HG03442 (cell line): ENCODE data around the gene COL21A1.

Experiments
- ATAC-seq: cut with Tn5 transposase; IDR thresholded peaks from one replicate; pipeline ENCODE4 v1.9.1; 2021; ENCODE audit warnings: mild to moderate bottlenecking, moderate library complexity; ENCODE audit not compliant: unreplicated experiment

The COL21A1 gene

DNA sequence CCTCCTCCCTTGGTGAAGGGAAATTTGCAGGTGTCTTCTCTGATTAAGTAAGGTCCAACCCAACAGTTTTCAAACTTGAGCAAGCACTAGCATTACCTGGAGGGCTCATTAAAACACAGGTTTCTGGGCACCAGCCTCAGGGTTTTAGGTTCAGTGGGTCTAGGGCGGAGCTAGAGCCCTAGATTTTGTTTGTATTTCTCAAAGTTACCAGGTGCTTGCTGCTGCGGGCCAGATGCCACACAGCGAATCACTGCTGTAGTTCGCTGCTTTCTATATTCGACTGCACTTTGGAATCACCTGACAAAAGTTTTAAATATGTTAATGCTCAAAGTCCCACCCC is 869 bp downstream of the COL21A1 start:
- no peak for ATAC-seq

DNA sequence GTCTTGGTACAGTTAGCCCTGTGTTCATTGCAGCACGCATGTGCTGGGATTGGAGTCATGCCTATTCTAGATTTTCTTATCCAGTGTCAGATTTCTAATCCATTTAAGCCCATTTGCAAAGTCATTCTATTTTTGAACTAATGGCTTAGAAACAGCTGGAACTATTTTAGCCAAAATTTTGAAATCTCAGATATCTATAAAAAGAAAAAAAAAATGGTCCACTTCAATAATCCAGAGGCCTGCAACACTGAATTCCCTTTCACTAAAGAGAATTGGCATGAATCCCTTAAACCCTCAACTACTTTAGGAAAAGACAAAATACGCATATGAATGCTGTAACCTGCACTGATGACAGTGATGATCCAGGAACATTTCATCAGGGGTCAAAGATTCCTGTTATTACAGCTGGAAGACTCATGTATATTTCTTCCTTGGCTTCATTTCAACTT is 1.5 kb downstream of the COL21A1 start:
- no peak for ATAC-seq

DNA sequence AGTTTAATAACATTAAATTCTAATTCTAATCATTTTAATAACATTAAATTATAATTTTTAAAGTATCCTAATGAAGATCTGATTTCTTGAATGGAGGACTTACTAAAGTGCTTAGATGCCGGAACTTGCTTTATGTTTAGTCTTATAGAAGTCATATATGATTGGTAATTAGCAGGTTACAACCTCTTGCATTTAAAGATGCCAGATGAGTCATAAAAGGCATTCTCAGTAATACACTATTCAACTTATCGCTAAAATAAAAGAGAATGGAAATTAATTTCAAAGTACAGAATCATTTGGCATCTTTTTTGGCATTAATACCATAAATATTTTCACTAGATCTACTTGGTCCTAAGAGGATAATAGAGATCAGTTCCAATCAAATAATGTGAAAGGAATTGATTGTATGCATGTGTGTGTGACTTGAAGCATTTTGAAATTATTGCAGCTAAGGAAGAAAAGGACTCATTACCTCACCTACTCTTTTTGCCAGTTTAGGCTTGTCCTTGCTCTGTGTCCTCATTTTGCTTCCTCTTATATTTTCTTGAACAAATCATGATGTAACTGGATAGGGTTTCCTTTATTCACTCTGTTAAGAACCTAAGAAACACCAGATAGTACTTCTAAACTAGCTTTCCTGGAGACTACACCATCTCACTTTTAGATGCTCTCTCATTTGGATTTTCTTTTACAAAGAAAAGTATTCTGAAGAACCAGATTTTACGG is 2.7 kb downstream of the COL21A1 start:
- ATAC-seq = no peak

DNA sequence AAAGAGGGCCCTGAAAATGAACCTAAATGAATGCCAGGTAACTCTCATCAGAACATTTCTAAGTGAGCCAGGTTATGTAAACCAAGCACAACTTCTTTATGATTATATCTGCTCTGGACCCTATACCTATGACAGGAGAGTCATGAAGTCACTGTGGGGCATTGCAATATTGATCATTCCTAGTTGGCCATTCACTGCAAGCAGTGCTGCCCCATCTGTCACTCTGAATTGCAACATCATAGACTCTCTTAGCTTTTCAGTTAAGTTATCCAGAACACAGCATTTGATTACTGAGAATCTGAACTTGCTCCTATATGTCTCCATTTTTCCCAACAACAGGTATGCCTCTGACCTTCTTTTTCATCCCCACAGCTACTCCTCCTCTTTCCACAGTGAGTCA is 3.3 kb downstream of the COL21A1 start:
- ATAC-seq = no peak

DNA sequence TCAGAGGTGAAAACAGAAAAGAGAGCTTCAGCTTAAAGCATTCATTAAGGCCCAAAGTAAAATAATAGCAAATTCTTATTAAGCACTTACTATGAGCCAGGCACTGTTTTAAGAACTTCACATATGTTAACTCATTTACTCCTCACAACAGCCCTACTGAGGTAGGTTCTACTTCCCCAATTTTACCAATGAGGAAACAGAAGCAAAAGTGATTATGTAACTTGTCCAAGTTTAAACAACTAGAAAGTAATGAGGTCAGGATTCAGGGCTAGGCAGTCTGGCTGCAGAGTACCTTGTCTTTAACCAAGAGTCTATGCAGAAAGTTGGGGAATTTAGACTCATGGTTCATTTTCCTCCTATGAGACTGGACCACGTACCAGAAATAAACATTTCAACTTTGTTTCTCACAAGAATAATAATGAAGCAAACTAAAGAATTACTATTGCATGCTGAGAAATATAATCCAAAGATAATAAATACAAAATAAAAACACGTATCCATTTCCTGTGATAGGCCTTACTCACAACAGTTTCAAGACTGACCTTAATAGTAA is 3.8 kb downstream of the COL21A1 start:
- no peak for ATAC-seq

DNA sequence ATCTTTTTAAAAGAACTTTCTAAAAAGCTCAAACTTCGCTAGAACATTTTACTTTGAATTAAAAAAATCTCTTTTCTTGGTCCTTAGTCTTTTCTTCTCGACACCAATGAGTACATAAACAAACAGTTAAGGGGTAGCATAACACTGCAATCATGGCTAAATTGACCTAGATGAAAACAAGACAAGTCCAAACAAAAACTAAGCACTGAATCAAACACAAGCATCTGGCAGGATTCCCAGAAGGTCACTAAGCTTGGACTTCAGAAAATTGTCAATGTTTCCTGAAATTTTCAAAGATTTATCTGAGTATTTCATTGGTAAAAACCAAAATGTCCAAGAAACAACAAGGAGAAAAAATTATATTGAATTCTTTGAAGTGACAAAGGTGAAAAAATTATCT is 5.0 kb downstream of the COL21A1 start:
- no peak for ATAC-seq

DNA sequence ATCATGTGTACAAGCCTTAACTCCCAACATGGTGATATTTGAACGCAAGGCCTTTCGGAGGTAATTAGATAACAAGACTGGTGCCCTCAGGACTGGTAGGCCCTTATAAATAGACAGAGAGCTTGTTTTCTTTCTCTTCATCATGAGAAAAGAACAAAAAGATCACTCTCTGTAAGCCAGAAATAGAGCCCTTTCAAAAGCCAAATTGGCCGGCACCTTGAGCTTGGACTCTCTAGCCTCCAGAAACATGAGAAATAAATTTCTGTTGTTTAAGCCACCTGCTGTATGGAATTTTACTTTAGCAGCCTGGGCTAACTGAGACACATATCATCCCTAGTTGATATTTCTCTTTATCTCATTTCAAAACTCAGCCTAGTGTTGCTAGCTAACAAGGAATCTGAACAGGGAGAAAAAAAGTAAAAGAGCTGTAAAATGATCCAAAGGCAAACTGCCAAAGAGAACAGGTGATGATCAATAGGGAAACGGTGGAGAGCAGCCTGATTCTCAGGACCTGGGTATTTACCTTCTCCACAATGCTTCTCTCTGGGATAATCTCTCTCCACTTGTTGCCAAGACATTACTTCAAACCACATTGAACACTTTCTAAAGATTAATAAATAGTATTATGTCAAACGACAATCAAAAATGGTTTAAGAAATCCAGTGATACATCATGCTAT is 6.1 kb downstream of the COL21A1 start:
- ATAC-seq = no peak

DNA sequence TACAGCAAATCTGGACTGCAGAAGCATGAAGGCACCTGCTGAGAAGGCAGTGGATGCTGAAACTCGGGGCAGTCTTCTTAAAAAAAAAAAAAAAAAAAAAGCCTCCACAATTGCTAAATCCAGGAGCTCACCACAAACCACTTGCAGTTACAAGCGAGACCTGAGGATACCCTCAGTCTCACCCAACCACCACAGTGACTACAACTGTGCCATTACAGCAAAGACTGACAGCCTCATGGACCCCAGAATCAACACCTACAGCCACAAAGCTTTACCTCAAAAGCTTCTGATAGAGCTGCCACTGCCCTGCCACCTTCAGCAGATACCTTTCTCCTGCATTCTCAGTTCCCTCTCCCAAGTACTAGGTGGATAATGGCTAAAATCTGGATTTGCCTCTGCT is 9.0 kb downstream of the COL21A1 start:
- ATAC-seq = no peak

DNA sequence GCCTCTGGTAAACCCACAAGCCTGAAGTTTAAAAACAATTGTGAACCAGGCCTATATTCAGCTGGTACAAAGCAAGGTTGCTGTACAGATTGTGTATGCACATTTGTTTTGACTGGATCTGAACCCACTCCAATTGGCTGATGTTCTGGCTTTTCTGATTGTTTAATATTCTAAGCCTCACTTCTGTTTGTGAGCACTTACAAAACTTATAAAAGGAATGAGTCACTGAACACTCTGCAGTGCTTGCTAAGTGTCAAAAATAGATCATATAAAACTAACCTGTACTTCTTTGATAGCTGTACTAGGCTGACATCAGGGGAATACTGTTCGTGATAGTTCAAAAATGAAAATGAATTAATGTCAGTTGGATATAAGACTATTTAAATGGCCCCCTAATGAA is 12.1 kb downstream of the COL21A1 start:
- ATAC-seq = no peak

DNA sequence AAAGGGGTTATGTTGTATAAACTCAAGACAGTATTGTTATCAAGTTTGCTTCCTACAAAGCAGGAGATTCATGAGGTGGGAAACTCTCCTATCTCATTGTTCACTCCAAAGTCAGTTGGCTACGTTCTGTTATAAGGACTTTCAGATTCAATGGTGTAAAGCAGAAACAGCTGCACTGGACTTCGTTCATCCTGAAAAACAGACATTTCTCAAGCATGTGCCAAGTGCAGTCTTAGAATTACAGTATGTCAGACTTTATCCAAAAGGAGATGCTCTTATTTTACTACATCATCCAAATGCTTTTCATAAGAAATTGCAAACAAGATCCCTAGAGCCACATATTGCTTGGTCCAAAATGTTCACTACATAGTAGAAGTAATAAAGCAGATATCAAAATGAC is 14.9 kb downstream of the COL21A1 start:
- ATAC-seq = no peak

DNA sequence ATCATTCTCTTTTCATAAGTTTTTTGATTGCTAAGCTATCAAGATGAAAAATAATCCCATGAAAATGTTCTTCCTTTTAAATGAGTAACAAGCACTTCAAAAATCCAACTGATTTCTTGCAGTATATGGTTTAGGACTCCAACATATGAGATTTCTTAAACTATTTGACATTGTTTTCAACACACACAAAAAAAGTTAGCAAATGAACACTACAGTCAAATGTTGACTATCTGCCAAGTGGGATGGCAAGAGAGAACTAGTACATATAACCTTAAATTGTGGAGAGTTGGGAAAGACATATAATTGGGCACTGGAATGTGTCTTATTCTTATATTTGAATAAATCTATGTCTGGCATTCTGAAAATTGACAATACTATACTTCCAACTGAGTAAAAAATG is 15.6 kb downstream of the COL21A1 start:
- ATAC-seq = no peak

DNA sequence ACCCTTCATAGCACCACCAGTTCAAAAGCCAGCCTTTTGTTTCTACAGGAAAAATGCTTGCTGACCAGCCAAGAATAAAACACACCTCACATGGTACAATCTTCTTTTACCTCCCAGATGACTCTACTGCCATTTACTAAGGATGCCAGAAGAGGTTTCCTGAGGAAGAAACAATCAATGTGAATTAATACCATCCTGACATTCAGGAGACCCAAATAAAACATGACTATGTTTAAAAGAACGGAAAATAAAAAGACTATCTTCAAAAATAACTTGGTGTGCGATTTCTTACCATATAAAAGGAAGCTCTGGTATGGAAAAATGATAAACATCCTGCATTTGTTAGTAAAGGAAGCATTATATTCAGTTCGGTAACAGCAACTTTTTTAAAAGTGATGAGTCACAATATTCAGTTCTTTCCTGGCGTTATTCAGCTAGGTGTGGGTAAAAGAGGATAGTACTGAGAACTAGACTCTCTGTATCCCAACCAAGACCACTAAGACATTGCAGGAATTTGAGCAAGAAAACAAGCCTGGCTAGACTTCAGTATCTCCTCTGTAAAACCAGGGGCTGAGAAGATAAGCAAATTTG is 16.3 kb downstream of the COL21A1 start:
- no peak for ATAC-seq

DNA sequence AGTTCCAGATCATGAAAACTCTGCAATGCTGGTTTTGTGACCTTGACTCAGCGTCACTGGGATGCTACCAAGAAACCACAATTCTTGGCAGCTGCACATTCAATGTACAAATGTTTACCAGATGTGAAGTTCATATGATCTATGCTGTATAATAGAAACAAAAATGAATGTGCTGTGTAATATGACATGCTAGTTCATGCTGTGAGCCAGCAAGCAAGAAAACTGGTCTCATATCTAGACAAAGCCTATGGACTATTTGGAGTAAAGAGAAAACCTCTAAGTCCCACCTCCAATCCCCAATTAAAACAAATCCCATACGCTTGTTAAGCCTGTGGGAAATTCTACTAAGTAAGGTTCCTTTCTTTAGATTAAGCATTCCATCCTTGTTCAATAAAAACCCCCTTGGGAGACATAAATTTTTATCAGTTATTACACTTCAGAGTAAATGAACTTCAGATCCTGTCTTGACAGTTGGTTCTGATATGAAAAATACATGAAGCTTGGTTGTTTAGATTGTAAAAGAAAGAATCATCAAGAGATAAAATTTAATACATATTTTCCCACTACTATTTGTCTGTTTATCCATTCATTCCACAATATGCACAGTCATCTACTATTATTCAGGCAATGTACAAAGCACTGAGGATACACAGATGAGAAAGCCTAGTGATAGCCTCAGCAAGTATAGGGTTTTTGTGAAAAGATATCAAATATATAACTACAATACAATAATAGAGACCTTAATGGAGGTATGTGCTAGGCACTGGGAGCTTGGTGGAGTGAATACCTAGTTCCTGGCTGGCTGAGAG is 20.1 kb downstream of the COL21A1 start:
- ATAC-seq = no peak

DNA sequence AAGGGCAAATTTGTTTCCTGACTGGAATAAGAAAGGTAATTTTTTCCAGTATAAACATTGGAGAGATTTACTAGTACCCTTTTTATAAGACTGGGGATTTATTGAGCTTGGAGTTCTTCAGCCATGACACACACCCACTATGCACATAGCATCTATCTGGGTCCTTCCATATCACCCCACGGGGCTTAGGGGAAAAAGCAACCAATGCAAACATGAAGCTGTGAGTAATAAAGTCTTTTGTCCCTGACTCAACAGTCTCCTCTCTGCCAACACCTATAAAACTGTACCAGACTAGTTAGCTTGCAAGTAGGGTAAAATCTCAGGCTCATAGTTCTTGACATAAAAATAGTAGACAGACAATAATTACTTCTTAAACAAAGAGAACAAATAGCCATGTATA is 23.4 kb downstream of the COL21A1 start:
- ATAC-seq = no peak

DNA sequence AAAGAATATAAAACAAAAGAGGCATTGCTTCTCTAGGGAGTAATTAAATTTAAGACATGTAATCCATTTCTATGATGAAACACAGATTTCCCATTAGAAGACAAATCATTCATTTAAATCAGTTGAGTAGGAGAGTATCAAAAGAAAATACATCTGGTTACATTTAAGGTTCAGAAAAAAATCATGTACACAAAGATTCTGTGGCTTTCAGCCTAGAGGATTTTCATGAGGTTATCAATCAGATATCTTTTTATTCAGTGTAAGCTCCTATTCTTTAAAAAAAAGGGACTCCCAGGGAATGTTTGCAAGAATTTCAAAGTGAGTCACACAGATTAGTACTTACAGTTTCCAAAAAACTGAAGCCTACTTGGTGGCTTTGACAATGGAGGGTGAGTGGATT is 24.9 kb downstream of the COL21A1 start:
- no peak for ATAC-seq

DNA sequence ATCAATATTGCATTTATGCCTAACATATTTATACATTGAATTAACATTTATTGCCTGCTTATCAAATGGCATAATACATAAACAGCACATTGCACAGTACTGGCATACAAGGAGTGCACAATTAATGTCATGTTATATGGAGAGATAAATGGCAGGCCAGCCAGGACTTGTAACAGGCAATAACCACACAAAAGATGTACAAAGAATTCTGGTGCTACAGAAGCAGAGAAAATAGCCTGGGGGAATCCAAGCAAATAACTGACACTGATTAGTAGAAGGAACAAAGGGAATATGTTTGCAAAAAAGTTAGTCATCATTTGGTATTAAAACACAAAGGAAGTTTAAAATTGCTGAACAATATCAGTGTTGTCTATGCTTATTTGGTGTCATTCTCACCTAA is 27.3 kb downstream of the COL21A1 start:
- no peak for ATAC-seq

DNA sequence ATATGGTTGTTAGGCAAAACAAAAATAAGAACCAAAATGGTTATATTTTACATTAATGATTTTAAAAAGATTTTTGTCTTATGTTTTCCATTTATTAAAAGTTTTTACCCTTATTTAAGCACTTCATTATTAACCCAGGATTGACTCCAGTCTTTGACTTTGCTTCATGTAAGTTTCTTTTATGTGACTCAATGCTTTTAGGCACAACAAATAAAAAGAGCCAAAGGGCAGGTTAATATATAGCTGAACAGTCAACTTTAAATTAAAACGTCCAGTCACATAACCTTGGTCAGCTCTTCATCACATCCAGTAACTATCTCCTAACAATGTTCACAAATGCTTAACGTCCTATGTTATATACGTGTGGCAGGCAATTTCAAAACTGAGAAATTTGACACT is 32.7 kb downstream of the COL21A1 start:
- no peak for ATAC-seq

DNA sequence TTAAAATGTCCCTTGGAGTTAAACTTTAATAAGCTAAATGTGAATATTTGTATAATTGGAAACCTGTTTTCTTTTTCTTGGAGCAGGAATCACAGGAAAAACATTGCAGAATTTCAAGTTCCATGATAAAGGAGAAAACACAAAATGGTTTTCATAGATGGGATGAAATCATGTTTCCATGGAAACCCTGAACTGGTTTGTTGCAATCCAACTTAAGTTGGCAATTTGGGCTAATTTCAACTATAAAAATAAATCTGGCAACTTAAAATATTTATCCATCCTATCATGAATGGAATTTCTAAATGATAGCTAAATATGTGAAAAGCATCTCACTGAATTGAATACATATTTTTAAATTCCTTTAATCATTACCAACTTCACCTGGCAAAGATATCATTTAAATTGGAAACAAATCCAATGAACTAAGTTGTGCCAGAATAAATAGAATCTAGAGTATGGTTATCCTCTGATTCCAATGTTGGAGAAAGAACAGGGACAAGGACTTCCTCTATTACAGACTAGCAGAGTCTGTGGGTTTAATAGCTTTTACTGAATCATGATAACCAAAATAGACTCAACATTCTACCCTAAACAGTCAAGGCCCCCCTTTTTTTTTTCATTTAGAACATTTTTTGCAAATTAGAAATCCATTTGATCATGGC is 33.2 kb downstream of the COL21A1 start:
- ATAC-seq = no peak

DNA sequence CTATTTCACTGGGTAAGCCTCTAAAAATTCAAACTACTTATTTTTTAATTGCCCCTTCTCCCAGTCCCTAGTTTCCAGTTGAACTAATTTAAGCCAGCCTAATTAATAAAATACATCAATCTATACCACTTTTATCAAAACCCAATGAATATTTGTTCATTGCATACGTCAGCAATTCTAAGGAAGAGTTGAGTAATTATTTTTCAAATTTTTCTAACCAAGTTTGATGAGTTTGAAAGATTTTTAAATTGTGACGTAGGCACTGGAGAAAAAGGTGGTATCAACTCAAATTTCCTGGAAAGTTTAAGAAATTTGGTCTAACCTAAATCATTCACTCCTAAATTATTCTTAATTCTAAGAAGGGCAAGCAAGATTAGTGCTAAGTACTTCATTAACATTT is 35.7 kb downstream of the COL21A1 start:
- ATAC-seq = no peak

DNA sequence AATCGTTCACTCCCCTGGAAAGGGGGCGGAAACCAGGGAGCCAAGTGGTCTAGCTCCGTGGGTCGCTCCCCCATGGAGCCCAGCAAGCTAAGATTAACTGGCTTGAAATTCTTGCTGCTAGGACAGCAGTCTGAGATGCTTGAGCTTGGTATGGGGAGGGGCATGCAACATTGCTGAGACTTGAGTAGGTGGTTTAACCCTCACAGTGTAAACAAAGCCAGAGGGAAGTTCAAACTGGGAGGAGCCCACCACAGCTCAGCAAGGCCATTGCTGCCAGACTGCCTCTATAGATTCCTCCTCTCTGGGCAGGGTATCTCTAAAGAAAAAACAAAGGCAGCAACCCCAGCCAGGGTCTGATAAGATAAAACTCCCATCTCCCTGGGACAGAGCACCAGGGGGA is 43.2 kb downstream of the COL21A1 start:
- ATAC-seq = no peak

DNA sequence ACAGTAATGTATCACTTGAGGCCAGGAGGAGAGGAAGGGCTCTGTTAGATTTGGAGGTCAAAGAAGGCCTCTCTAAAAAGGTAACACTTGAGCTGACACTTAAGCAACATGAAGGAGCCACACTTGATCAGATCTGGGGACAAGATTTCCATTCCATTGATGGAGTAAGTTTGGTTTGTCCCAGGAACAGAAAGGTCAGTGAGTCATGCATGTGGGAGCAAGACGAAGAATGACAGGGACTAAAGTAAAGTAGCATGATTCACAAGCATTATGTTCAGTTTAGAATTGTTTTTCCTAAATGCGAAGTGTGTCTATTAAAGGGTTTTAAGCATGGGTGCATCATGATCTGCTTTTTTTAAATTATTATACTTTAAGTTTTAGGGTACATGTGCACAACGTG is 47.4 kb downstream of the COL21A1 start:
- no peak for ATAC-seq
